H1 (cell line): ENCODE results near the gene NCSTN. TPM values are rescaled to one million over a fixed set of nuclear protein-coding genes. Genes with fewer than 3 reads are reported as not detected.
"Not testable (repeated sequence)": the region's sequence is repeated elsewhere in the genome, so short reads cannot be mapped to it uniquely, and the experiment has no call there.

Experiments
- CTCF ChIA-PET: fragments of 300-600 bp; sonication (Branson Sonifier 250); formaldehyde crosslinking; loops from one replicate; lab custom pipeline; 2021; ENCODE audit not compliant: partially characterized antibody; lab: Charles Lee
- POLR2A ChIA-PET: fragments of 300-600 bp; sonication (Branson Sonifier 250); formaldehyde crosslinking; loops from one replicate; lab custom pipeline; 2021; ENCODE audit warnings: inconsistent platforms; ENCODE audit not compliant: partially characterized antibody; lab: Charles Lee
- DNase-seq, 2 experiments: peaks; one replicate each; pipeline versions ENCODE4 v3.0.0 to v3.0.0-alpha.2; 2010 to 2022; ENCODE audit warnings: low spot score in 2 of 2, low read depth in 1 of 2, mixed read lengths in 1 of 2
- FAIRE-seq: peaks from 2 replicates; lab custom pipeline; 2011; peaks lifted over from hg19 to GRCh38; lab: Jason Lieb, UNC
- H2AFZ ChIP-seq: 2 replicates; pipeline ENCODE4 v1.8.1; 2012; ENCODE audit warnings: low read length, inconsistent platforms
- H2AK5ac ChIP-seq: 2 replicates; pipeline ENCODE4 v1.6.1; 2013; ENCODE audit warnings: low read depth, low read length
- H2BK120ac ChIP-seq: replicated peaks from 2 replicates; pipeline ENCODE3; 2013; ENCODE audit warnings: low read depth, low read length, inconsistent platforms
- H2BK12ac ChIP-seq: 2 replicates; pipeline ENCODE4 v1.6.1; 2013; ENCODE audit warnings: low read depth, low read length
- H2BK15ac ChIP-seq: 2 replicates; pipeline ENCODE4 v1.6.1; 2013; ENCODE audit warnings: low read length
- H2BK20ac ChIP-seq: 2 replicates; pipeline ENCODE4 v1.6.1; 2013; ENCODE audit warnings: low read length
- H2BK5ac ChIP-seq: 2 replicates; pipeline ENCODE4 v1.6.1; 2013; ENCODE audit warnings: low read depth, low read length
- H3K14ac ChIP-seq: 2 replicates; pipeline ENCODE4 v1.6.1; 2013; ENCODE audit warnings: inconsistent platforms; ENCODE audit not compliant: insufficient read length
- H3K18ac ChIP-seq: 2 replicates; pipeline ENCODE4 v1.6.1; 2013; ENCODE audit warnings: low read length; ENCODE audit errors: extremely low read depth
- H3K23ac ChIP-seq: 2 replicates; pipeline ENCODE4 v1.6.1; 2013; ENCODE audit warnings: inconsistent platforms; ENCODE audit not compliant: insufficient read length
- H3K23me2 ChIP-seq: 2 replicates; pipeline ENCODE4 v1.6.1; 2013; ENCODE audit warnings: low read depth, low read length
- H3K27ac ChIP-seq: 2 replicates; pipeline ENCODE4 v1.6.1; 2011; ENCODE audit warnings: low read depth, low read length, inconsistent platforms
- H3K27me3 ChIP-seq, 4 experiments: replicated peaks in 1 of 4; 1 replicate in 1 of 4; 2 replicates in 3 of 4; pipeline versions ENCODE4 v1.6.1 to v1.8.1; 2011 to 2013; ENCODE audit warnings: low read length in 3 of 4, mild to moderate bottlenecking in 3 of 4, inconsistent platforms in 2 of 4, mixed read lengths in 2 of 4, moderate library complexity in 1 of 4; ENCODE audit not compliant: control insufficient read depth in 3 of 4, insufficient read depth in 3 of 4; ENCODE audit errors: extremely low read depth in 1 of 4
- H3K36me3 ChIP-seq, 4 experiments: 2 replicates each; pipeline versions ENCODE4 v1.6.1 to v1.8.1; 2011 to 2013; ENCODE audit warnings: mild to moderate bottlenecking in 4 of 4, low read length in 3 of 4, moderate library complexity in 2 of 4, control low read depth in 1 of 4, inconsistent platforms in 1 of 4; ENCODE audit not compliant: insufficient read depth in 4 of 4, control insufficient read depth in 2 of 4
- H3K4ac ChIP-seq: replicated peaks from 2 replicates; pipeline ENCODE3; 2013; ENCODE audit warnings: low read length, low read depth, mixed read lengths, inconsistent platforms; ENCODE audit not compliant: insufficient read length
- H3K4me1 ChIP-seq, 4 experiments: replicated peaks in 1 of 4; 1 replicate in 1 of 4; 2 replicates in 3 of 4; pipeline versions ENCODE4 v1.6.1 to v1.8.1; 2011 to 2013; ENCODE audit warnings: low read length in 3 of 4, inconsistent platforms in 2 of 4, mixed read lengths in 1 of 4; ENCODE audit not compliant: insufficient read depth in 4 of 4, control insufficient read depth in 3 of 4
- H3K4me2 ChIP-seq, 2 experiments: 2 replicates each; pipeline versions ENCODE4 v1.6.1 to v1.8.1; 2011 to 2013; ENCODE audit warnings: low read depth in 2 of 2, low read length in 2 of 2, control low read depth in 1 of 2, inconsistent platforms in 1 of 2, mild to moderate bottlenecking in 1 of 2; ENCODE audit not compliant: insufficient read depth in 1 of 2
- H3K4me3 ChIP-seq, 4 experiments: fragments of 200-600, 300-600 bp in 1 of 4; sonication (generic), shearing (Covaris generic), sonication (Bioruptor Twin) in 1 of 4; 2 replicates each; pipeline versions ENCODE4 v1.5.1 to v1.8.1; 2011 to 2016; ENCODE audit warnings: low read length in 4 of 4, low read depth in 3 of 4, control low read depth in 2 of 4, inconsistent platforms in 2 of 4, mild to moderate bottlenecking in 2 of 4, mixed read lengths in 1 of 4, moderate library complexity in 1 of 4; ENCODE audit not compliant: insufficient read depth in 2 of 4; ENCODE audit errors: extremely low read depth in 1 of 4
- H3K56ac ChIP-seq: replicated peaks from 2 replicates; pipeline ENCODE3; 2013; ENCODE audit warnings: low read depth, mild to moderate bottlenecking, mixed read lengths, low read length, inconsistent platforms; ENCODE audit not compliant: insufficient read length
- H3K79me1 ChIP-seq: 2 replicates; pipeline ENCODE4 v1.6.1; 2013; ENCODE audit warnings: low read depth, low read length, control low read depth
- H3K79me2 ChIP-seq, 2 experiments: 2 replicates each; pipeline versions ENCODE4 v1.6.1 to v1.8.1; 2012 to 2013; ENCODE audit warnings: low read length in 2 of 2, mild to moderate bottlenecking in 2 of 2, inconsistent platforms in 1 of 2; ENCODE audit not compliant: insufficient read depth in 2 of 2, control insufficient read depth in 1 of 2
- H3K9ac ChIP-seq, 4 experiments: replicated peaks in 1 of 4; 1 replicate in 1 of 4; 2 replicates in 3 of 4; pipeline versions ENCODE4 v1.6.1 to v1.8.1; 2011 to 2013; ENCODE audit warnings: low read depth in 3 of 4, low read length in 3 of 4, control low read depth in 2 of 4, mild to moderate bottlenecking in 2 of 4, moderate library complexity in 2 of 4, inconsistent platforms in 1 of 4; ENCODE audit errors: extremely low read depth in 1 of 4
- H3K9me3 ChIP-seq, 2 experiments: 2 replicates each; pipeline versions ENCODE4 v1.6.1 to v1.8.1; 2012 to 2013; ENCODE audit warnings: mild to moderate bottlenecking in 2 of 2, moderate library complexity in 2 of 2, control low read depth in 1 of 2, inconsistent platforms in 1 of 2, low read depth in 1 of 2, low read length in 1 of 2, mixed read lengths in 1 of 2; ENCODE audit not compliant: insufficient read depth in 2 of 2
- H4K20me1 ChIP-seq, 2 experiments: replicated peaks in 1 of 2; 2 replicates each; pipeline versions ENCODE3 to v1.8.1; 2011 to 2013; ENCODE audit warnings: inconsistent platforms in 2 of 2, low read length in 2 of 2, mild to moderate bottlenecking in 1 of 2; ENCODE audit not compliant: insufficient read depth in 2 of 2, control insufficient read depth in 1 of 2
- H4K5ac ChIP-seq: 2 replicates; pipeline ENCODE4 v1.6.1; 2013; ENCODE audit warnings: low read length, low read depth, mixed read lengths, inconsistent platforms; ENCODE audit not compliant: insufficient read length
- H4K8ac ChIP-seq: 2 replicates; pipeline ENCODE4 v1.8.0; 2013; ENCODE audit warnings: mild to moderate bottlenecking, moderate library complexity, low read length, inconsistent platforms; ENCODE audit not compliant: insufficient read depth; ENCODE audit errors: extremely low read depth
- H4K91ac ChIP-seq: replicated peaks from 2 replicates; pipeline ENCODE3; 2013; ENCODE audit warnings: low read length, mixed read lengths, inconsistent platforms; ENCODE audit not compliant: insufficient read length
- EZH2 ChIP-seq: fragments of 200-600 bp; sonication (generic); IDR thresholded peaks from 2 replicates; pipeline ENCODE4 v1.7.1; 2012; ENCODE audit warnings: low read depth, mild to moderate bottlenecking, moderate library complexity, low read length, inconsistent platforms; ENCODE audit not compliant: severe bottlenecking
- NRF1 ChIP-seq: IDR thresholded peaks from 2 replicates; pipeline ENCODE4 v1.6.1; 2011; ENCODE audit warnings: mild to moderate bottlenecking, low read depth, low read length, improper control_type of control experiment
- SUZ12 ChIP-seq: fragments of 200-600 bp; sonication (generic); IDR thresholded peaks from 2 replicates; pipeline ENCODE4 v1.6.1; 2012; ENCODE audit warnings: mild to moderate bottlenecking, inconsistent platforms, low read length, moderate library complexity, mixed read lengths
- TAF7 ChIP-seq: optimal IDR thresholded peaks from 2 replicates; pipeline ENCODE3; 2011; ENCODE audit warnings: low read depth, mild to moderate bottlenecking, inconsistent platforms, low read length, moderate library complexity, borderline replicate concordance
- USF2 ChIP-seq: IDR thresholded peaks from 2 replicates; pipeline ENCODE4 v1.6.1; 2011; ENCODE audit warnings: low read length, improper control_type of control experiment
- YY1 ChIP-seq: IDR thresholded peaks from 2 replicates; pipeline ENCODE4 v1.6.1; 2011; ENCODE audit warnings: low read depth, mild to moderate bottlenecking, low read length
- WGBS, 2 experiments: shearing (Covaris generic) in 1 of 2; methylation state at CpG; one replicate each; pipeline versions ENCODE4 v1.1.6 to v1.1.7; 2013 to 2015; ENCODE audit warnings: low lambda C conversion rate in 2 of 2, mixed read lengths in 2 of 2, inconsistent platforms in 1 of 2, low coverage in 1 of 2, missing lambda C conversion rate in 1 of 2; ENCODE audit not compliant: insufficient replicate concordance in 2 of 2, insufficient coverage in 1 of 2, insufficient read length in 1 of 2; ENCODE audit errors: extremely low coverage in 1 of 2, missing lambda C conversion rate in 1 of 2; 5-methylcytosine and 5-hydroxymethylcytosine counted together
- polyA plus RNA-seq, 7 experiments: library from polyadenylated mRNA; depleted of rRNA in 3 of 7; stranded (reverse) in 5 of 7; unstranded in 2 of 7; fragments of >200 nt in 5 of 7; fragments of 200-250 nt in 2 of 7; gene quantifications; 1 replicate in 5 of 7; 2 replicates in 1 of 7; 4 replicates in 1 of 7; pipeline versions ENCODE4 v1.2.1 to v1.2.3, GENCODE V29; 2011 to 2013; ENCODE audit warnings: missing spikeins in 2 of 7, mixed read lengths in 2 of 7
- total RNA-seq: library from RNA; stranded (reverse); fragmentation: NEBNext Ultra II Directional; extraction: Animal tissue kit (Norgen Biotek cat#: 25700); gene quantifications from 2 replicates; pipeline ENCODE4 v1.2.1, GENCODE V29; 2021

NCSTN gene
- total and polyA plus RNA-seq, 2 of the 8 experiments (the other 6 are each of a cell fraction or from before 2014, with no cell fraction given), result 64.7 to 125 TPM

GRCh38 chr1:160377585-160378206 is 34.5 kb downstream of the NCSTN start (continued):
- no peak for TF ChIP-seq YY1
- TF ChIP-seq USF2, result no peak
- no peak for TF ChIP-seq SUZ12
- TF ChIP-seq TAF7, result no peak
- TF ChIP-seq NRF1, result no peak
- TF ChIP-seq EZH2, result no peak

GRCh38 chr1:160384812-160385211 is 41.6 kb downstream of the NCSTN start:
- CTCF ChIA-PET, result interaction anchor here (15.1 kb wide), 1 partner anchor 29 kb away, joined by 683 read pairs; the partner anchor contains the start of genes NCSTN and NHLH1
- H3K4ac ChIP-seq, H3K14ac ChIP-seq, H2AK5ac ChIP-seq, H3K23me2 ChIP-seq, H3K79me2 ChIP-seq, H4K20me1 ChIP-seq, DNase-seq, H3K18ac ChIP-seq, H4K8ac ChIP-seq, H3K36me3 ChIP-seq, H3K23ac ChIP-seq, H3K27ac ChIP-seq, H3K9me3 ChIP-seq, H2BK12ac ChIP-seq, H2BK5ac ChIP-seq, POLR2A ChIA-PET, H3K79me1 ChIP-seq, H2BK15ac ChIP-seq, H3K4me3 ChIP-seq, H2AFZ ChIP-seq, H3K4me1 ChIP-seq, H2BK20ac ChIP-seq, H3K4me2 ChIP-seq, FAIRE-seq, H4K5ac ChIP-seq, H2BK120ac ChIP-seq, H3K56ac ChIP-seq, H4K91ac ChIP-seq, H3K9ac ChIP-seq, H3K27me3 ChIP-seq: not testable (repeated sequence)
- 100% methylated on average over 2 of the region's 2 CpGs; no CpG with 5 or more reads in 1 of the 2 experiments for WGBS, 2 experiments
